Measurements from ENCODE around the gene PPARA. TPM values are rescaled to one million over a fixed set of nuclear protein-coding genes. Genes with fewer than 3 reads are reported as not detected.

The PPARA gene
- total RNA-seq, 1 experiment from 2014 or later = 14.5 TPM

DNA sequence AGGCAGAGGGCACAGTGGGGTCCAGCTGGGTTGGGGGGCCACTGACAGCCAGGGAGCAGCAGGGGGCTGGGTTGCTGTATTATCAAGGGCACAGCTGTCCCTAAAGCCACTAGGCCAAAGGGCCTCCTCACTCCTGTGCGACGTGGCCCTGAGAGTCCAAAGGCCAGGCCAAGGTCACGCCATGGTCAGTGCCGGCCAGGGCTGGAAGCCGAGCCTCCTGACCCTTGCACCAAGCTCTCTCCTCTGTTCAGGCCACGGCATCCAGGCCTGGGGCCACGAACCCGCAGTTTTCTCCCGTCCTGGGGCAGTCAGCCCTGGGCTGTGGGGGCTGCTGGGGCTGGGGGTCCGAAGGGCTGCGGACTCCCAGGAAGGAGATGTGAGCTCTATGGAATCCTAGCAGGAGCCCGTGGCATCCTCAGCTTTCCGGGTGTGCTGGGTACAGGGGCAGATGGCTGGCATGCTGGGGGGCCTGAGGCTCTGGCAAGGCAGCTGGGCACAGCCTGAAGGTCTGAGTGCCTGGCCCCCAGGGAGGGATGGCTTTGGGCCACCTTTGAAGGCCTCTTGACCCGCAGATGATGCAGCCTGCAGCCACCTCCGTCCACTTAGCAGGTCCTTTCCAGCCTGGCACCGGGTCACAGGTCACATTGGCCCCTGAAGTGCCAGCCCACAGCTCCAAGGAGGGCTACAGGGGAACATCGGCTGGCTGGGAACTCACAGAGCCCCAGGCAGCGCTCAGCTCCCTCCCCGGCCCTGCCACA lies 17.3 kb upstream of the PPARA start (continued):
- TF ChIP-seq CBX3 (IDR thresholded peaks at IDR 0.05; ENCODE audit: low read depth) = no peak
- no peak for TF ChIP-seq ZNF274 (IDR thresholded peaks at IDR 0.05; ENCODE audit: low read depth, low read length)

DNA sequence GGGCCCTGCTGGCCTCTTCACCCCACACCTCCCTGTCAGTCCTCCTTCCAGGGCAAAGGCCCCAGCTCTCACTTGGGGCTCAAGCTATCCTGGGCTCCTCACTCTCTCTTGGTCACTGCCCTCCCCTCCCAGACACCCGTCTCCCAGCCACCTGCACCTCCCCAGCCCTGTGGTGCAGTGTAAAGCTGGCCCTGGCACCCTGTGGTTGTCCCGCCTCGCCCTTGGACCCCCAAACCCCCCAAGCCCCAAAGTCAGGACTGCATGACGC lies 16.8 kb upstream of the PPARA start:
- Histone ChIP-seq H3K9me2 (ENCODE audit: insufficient read depth) (no peaks in the 10 kb centered on the region), H4K20me1 (ENCODE audit: insufficient read depth) (no peaks in the 10 kb centered on the region), H3K36me3 (ENCODE audit: control insufficient read depth in 1 of 2, insufficient read depth in 2 of 2, low read length in 2 of 2) (no peaks in the 10 kb centered on the region), H3K4me1 (ENCODE audit: control insufficient read depth in 1 of 2, insufficient read depth in 2 of 2, low read length in 2 of 2) (no peaks in the 10 kb centered on the region), H3K27me3 (ENCODE audit: insufficient read depth, low read length) (no peaks in the 10 kb centered on the region), H3K4me3 (replicated peaks in 1 of 2; ENCODE audit: low read depth in 1 of 2, low read length in 2 of 2) (no peak overlapping the region), H3K4me2 (ENCODE audit: low read length) (no peak overlapping the region), H3K9ac (ENCODE audit: low read length) (no peak overlapping the region), H3K9me3 (ENCODE audit: control insufficient read depth in 1 of 2, insufficient read depth in 1 of 2, low read depth in 1 of 2, low read length in 2 of 2) (no peaks in the 10 kb centered on the region), H3K79me2 (ENCODE audit: insufficient read depth, low read length) (no peaks in the 10 kb centered on the region), H2AFZ (ENCODE audit: low read depth, low read length, poor library complexity, severe bottlenecking) (no peak overlapping the region), H3K27ac (ENCODE audit: low read depth, low read length) (no peak overlapping the region)
- no TSS peak for BruUV-seq (replicated peaks)
- intact Hi-C loops (cut with micrococcal nuclease) = no loop called here
- ATAC-seq (no peak), DNase-seq (ENCODE audit: low read depth, low spot score) (no peak)
- ChIA-PET POLR2A (no interaction called here), RAD21 (ENCODE audit: low non-redundant PET in 1 of 2, low total read pairs in 2 of 2, uncharacterized antibody in 2 of 2, unreplicated experiment in 2 of 2) (no interaction called here), CTCF (no interaction called here)
- TF ChIP-seq MAX (IDR thresholded peaks at IDR 0.05) (no peak), EZH2phosphoT487 (IDR thresholded peaks at IDR 0.05; ENCODE audit: borderline replicate concordance) (no peak), JUND (IDR thresholded peaks at IDR 0.05) (no peak), RAD21 (IDR thresholded peaks at IDR 0.05; ENCODE audit: low read depth) (no peak), CEBPB (IDR thresholded peaks at IDR 0.05; ENCODE audit: low read depth) (no peak), EZH2 (IDR thresholded peaks at IDR 0.05) (no peak), ZNF274 (IDR thresholded peaks at IDR 0.05; ENCODE audit: low read depth, low read length) (no peak), FOSL1 (IDR thresholded peaks at IDR 0.05; ENCODE audit: low read depth) (no peak), REST (IDR thresholded peaks at IDR 0.05; ENCODE audit: low read depth) (no peak), ZFX (IDR thresholded peaks at IDR 0.05) (no peak), ZBTB33 (IDR thresholded peaks at IDR 0.05; ENCODE audit: extremely low read depth, insufficient replicate concordance, low read length) (no peak), SRF (IDR thresholded peaks at IDR 0.05; ENCODE audit: low read depth) (no peak), YY1 (IDR thresholded peaks at IDR 0.05; ENCODE audit: extremely low read depth, insufficient replicate concordance, low read depth, low read length) (no peak), POLR2A (IDR thresholded peaks at IDR 0.05; ENCODE audit: borderline replicate concordance, extremely low read depth, insufficient read depth, insufficient read length) (no peak), SIN3A (IDR thresholded peaks at IDR 0.05; ENCODE audit: low read depth) (no peak), POLR2AphosphoS5 (IDR thresholded peaks at IDR 0.05; ENCODE audit: low read depth, low read length) (no peak)
- TF ChIP-seq, protein P1, sequence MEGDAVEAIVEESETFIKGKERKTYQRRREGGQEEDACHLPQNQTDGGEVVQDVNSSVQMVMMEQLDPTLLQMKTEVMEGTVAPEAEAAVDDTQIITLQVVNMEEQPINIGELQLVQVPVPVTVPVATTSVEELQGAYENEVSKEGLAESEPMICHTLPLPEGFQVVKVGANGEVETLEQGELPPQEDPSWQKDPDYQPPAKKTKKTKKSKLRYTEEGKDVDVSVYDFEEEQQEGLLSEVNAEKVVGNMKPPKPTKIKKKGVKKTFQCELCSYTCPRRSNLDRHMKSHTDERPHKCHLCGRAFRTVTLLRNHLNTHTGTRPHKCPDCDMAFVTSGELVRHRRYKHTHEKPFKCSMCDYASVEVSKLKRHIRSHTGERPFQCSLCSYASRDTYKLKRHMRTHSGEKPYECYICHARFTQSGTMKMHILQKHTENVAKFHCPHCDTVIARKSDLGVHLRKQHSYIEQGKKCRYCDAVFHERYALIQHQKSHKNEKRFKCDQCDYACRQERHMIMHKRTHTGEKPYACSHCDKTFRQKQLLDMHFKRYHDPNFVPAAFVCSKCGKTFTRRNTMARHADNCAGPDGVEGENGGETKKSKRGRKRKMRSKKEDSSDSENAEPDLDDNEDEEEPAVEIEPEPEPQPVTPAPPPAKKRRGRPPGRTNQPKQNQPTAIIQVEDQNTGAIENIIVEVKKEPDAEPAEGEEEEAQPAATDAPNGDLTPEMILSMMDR (IDR thresholded peaks at IDR 0.05 in 2 of 3, conservative IDR thresholded peaks at IDR 0.05 in 1 of 3; ENCODE audit: borderline replicate concordance in 1 of 3, insufficient read depth in 1 of 3, low read depth in 2 of 3, low read length in 2 of 3) = no peak
- TF ChIP-seq, protein P2, sequence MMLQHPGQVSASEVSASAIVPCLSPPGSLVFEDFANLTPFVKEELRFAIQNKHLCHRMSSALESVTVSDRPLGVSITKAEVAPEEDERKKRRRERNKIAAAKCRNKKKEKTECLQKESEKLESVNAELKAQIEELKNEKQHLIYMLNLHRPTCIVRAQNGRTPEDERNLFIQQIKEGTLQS (IDR thresholded peaks at IDR 0.05) = no peak
